SHP77 (cell line): ENCODE data around the gene ECM1.

Source experiments
- DNase-seq, 2 experiments: peaks; one replicate each; lab custom pipeline; 2025; lab: John Stamatoyannopoulos, UW

Gene ECM1

DNA sequence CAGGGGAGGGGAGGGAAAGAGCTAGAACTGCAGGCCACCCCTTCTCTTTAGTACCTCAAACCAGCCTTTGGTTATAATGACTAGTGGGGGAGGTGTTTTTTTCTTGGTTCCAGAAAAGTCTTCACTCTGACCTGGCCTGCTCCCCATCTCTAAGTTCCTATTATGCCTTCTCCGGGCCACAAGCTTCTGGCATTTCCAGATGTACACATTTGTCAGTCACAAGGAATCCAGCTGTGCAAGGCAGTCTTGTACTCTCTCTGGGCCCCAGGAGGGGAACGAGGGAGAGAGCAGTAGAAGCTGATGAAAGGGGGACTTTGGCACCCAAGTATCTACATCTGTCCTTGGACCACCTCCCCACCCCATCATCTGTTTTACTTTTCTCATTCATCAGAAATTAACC, 4.9 kb downstream of the ECM1 start:
- no peak for DNase-seq

DNA sequence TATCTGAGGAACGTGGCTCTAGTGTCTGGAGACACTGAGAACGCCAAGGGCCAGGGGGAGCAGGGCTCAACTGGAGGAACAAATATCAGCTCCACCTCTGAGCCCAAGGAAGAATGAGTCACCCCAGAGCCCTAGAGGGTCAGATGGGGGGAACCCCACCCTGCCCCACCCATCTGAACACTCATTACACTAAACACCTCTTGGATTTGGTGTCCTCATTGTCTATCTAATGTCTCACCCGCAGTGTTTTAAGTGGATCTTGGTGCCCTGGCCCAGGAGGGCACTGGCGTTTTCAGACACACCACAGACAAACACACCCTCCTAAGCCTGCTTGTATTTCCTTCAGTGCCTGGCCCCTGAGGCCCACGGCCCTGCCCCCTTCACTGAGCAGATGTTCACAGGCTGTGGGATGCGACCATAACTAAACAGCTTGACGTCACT, 5.5 kb downstream of the ECM1 start:
- DNase-seq = peak; percentile 60 to 63

DNA sequence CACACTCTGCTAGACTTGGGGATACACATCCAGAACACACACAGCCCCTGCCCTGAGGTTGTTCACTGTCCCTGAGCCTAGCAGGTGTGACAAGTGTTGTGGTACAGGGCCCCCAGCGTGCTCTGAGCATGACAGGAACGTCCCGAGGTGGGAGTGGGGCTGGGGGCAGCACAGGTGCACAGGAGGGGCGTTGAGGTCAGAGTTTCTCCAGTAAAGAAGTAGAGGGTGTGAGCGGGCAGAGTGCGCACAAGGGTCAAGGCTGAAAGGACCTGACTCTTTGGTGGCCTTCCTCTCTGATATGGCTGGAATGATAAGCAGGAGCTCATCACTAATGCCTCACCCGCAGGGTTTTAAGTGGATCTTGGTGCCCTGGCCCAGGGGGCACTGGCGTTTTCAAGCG, 6.4 kb downstream of the ECM1 start:
- DNase-seq = no peak

DNA sequence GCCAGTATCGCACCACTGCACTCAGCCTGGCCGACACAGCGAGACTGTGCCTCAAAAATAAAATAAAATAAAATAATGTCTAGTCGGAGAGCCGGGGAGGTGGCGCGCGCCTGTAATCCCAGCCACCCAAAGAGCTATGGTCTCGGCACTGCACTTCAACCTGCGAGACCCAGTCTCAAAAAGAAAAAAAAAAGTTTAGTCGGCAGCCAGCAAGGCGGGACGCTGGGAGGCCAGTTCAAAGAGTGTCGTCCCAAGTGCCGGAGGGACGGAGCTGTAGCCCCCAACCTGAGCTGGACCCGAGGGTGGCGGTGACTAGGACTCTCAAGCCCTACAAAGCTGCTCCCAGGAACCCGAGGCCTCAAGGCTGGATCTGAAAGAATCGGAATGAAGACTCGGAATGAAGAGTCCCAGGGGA, 7.0 kb downstream of the ECM1 start:
- DNase-seq = no peak

DNA sequence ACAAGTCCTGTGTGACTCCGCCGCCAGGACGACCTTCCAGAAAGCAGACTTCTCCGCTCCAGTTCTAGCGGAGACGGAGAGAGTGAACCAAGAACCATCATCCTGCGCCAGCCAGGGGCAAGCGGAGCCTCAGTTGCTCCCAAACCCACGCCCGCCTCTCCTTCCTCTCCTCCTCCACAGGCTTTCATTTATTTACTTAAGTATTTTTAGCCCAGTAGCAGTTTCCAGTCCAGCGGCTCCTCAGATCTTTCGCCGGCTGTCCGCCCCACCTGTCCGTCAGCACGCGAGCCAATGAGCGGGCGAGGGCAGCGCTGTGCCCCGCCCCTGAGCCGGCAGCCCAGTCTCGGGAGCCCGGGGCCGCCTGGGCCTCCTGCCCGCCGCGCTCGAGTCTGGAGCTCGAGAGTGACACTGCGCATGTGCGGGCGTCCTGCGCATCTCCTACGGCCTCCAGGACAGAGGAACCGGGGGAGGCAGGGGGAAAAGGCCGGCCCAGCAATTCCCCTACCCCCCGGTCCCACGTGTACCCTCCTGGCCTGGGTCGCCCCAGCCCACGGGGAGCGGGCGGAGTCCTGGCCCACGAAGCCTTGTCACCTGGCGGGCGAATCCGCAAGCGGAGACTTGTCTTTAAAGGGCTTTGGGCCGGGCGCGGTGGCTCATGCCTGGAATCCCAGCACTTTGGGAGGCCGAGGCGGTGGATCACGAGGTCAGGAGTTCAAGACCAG, 7.6 kb downstream of the ECM1 start, which contains the start of gene FALEC:
FALEC (plus strand) TSS at position 425 of the 722 bp plus-strand sequence.
- peak; percentile 99 to 100 for DNase-seq

DNA sequence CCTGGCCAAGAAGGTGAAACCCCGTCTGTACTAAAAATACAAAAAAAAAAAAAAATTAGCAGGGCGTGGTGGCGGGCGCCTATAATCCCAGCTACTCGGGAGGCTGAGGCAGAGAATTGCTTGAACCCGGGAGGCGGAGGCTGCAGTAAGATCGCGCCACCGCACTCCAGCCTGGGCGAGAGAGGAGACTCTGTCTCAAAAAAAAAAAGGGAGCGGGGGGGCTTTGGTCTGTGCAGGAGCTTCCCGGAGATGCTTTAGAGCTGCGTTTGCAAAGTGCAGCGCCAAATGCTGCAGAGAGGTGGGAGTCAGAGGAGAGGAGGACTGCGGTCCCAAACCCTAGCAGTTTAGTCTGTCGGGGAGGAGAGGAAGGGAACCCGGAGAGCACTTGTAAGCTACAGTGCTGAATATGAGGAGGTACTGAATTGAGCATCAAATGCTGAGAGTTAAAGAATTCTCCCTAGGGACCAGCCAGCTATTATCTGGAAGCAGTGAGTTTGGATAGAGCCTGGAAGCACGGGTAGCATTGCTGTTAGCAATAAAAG, 8.2 kb downstream of the ECM1 start:
- peak; percentile 51 to 65 for DNase-seq

DNA sequence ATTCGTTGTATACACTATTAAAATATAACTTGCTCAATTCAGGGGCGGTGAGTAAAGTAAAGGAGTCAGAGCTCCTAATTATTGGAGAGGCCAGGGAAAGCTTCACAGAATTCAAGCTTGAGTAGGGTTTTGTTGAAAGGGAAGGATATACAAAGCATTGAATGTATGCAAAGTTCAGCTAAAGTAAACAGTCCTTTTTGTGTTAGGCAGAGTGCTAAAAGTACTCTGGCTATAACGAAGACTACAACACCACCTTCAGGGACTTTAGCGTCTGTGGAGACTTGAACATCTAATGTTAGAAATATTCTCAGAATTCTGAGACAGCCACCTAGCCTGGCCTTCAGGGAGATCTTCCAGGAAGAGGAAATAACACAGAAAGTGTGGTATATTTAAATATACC, 8.7 kb downstream of the ECM1 start:
- DNase-seq = peak in 1 of 2 experiments; percentile 19

DNA sequence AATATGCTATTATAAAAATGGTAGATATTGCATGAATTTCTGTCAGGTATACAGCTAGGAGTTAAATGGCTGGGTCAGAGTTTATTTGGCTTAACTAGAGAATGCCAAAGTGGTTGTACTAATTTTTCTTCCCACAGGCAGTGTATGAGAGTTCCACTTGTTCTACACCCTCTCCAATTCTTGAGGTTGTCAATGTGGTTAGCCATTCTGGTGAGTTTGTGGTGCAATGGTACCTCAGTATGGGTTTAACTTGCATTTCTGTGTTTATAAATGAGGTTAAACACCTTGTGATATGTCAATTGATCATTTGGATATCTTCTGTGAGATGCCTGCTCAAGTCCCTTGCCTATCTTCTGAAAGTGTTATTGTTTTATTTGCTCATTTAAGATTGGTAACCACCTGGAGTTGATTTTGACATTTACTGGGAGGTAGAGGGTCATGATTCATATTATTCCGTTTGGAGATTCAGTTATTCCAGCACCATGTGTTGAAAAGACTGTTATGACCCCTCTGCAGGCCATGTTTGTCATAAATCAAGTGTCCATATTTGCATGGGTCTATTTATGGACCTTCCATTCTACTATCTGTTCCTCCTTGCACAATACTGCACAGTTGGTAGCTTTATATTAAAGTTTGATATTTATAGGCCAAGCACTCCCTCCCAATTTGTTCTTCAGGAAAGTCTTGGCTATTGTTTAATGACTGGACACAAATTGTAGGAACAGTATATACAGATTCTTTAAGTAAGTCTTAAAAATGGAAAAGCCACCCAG, 13.5 kb downstream of the ECM1 start:
- no peak for DNase-seq

DNA sequence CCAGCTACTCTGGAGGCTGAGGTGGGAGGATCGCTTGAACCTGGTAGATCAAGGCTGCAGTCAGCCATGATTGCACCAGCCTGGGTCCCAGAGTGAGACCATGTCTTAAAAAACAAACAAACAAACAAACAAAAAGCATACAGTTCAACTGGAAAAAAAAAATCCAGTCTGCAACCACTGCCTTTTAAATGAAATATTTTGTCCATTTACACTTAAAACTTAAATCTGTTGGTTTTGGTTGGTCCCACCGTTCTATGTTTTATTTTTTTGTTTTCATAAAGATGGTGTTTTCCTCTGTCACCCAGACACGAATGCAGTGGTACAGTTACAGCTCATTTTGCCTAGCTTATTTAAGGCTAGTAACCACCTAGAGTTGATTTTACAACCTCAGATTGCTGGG, 17.4 kb downstream of the ECM1 start:
- DNase-seq = no peak

DNA sequence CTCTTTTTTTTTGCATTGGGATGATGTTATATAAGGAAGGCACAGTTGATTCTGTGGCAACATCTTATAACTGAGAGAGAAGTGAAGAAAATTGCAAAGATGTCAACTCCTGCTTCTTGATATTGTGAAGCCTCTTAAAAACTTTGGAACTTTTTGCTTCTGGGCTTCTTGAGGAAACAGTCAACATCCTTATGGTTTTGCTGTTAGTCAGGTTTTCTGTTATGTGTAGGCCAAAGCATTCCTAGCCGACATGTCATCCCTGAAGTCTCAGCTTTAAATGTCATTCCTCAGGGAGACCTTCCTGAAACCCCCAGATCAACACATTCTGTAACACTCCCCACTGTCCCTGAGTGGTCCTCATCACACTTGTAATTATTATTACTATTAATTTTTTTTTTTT, 20.3 kb downstream of the ECM1 start:
- DNase-seq = no peak

DNA sequence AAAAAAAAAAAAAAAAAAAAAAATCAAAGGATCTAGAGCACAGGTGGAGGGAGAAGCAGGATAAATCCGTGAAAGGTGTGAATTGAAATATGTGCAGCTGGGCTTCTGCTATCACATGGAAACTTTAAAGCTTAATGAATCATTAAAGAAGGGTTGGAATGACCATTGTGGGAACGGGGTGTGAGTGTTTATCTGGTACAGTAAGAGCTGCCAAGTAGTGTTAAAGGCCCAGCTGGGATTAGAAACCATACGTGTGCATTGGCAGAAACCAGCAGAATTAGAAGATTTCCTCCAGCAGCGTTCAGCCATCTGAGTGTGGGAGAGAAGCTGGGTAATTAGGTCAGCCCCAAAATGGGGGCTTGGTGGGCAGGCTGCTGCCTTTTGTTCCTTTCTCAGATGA, 21.1 kb downstream of the ECM1 start:
- DNase-seq = no peak

DNA sequence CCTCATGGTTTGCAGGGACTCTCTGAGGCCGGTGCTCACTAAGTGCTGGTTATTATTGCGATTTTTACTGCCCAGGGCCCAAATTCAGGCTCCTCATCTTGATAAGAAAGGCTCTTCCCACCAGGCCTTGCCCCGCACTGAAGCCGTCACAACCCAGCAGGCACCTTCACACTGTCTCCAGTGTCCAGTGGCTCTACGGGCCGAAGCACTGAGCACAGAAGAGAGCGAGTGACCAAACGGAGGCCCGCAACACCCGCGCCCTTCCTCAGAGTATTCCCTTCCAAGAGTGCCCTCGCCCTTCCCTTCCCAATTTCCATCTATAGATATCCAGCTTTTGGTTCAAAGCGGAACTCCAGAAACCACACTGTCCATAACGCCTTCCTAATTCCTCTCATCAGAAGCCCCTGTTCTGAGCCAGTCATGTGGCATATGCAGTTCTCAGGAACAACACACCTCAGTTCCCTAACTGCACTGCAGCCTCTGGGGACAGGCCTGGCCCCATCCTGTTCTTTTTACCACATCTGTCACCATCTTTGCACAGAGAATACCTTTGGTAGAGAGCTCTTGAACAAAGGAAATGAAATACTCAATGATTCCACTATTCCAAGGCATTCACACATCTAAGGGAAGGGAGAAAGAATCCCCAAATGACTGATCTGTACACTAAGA, 22.7 kb downstream of the ECM1 start:
- no peak for DNase-seq

DNA sequence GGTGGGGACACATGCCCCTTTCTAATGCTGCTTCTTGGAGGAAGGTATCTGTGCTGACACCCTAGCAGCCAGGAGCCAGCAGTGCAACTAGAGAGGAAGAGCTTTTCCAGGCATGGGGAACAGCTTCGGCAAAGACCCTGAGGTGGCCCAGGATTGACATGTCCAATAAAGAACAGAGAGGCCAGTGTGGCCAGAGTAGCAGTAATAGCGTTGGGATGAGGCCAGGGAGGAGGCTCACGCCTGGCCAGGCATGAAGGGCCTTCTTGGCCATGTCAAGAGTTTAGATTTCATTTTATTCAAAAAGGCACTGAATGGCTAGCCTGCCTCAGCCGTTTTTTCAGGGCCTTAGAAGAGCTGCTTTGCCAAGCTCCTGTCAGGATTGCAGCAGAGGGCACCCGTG, 25.0 kb downstream of the ECM1 start:
- no peak for DNase-seq

DNA sequence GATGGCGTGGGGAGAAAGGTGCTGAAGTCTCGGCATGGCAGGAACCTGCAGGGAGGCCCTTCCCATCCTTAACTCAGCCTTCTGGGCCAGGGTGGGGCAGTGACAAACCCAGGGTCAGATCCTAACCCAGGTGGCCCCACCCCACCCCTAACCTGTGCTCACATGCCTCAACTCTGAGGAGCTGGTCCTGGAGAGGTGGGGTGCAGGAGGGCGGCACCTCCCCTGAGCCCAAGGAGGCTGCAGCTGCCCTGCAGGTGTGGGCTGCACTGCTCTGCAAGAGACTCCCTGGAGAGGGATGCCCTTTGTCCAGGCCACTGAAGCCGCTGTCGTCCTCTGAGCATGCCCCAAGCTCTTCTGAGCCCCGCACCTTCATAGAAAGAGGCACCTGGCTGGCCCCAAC, 26.1 kb downstream of the ECM1 start:
- DNase-seq = no peak

DNA sequence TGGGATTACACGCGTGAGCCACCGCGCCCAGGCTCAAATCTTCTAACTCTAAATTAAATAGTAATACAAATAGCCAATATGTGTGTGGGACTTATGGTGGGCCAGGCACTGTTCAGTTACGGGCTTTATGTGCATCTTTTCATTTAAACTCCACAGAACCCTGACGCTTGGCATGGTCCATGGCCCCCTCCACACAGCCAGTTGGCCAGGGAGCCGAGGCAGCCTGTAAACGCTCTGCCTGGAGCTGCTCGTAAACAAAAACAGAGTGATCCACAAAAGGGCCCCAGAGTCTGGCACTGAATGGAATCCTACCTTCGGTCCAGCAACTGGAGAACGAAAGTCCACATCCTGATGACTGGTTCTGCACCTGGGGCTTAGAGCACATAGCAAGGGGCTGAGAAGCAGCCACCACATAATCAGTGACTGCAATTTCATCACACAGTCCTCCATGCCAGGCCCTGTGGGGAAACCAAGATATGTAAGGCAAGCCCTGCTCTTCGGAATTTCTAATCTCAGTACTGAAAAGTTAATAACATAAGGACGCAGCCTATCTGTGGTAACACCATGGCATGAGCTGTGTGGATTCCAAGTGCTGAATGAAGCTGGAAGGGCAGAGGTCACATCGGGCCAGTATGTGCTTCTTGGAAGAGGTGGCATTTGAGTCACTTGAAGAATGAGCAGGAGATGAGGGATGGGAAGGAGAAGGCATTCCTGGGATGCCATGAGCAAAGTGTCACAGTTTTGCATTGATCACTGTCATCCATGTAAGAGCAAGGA, 27.8 kb downstream of the ECM1 start:
- DNase-seq = no peak

DNA sequence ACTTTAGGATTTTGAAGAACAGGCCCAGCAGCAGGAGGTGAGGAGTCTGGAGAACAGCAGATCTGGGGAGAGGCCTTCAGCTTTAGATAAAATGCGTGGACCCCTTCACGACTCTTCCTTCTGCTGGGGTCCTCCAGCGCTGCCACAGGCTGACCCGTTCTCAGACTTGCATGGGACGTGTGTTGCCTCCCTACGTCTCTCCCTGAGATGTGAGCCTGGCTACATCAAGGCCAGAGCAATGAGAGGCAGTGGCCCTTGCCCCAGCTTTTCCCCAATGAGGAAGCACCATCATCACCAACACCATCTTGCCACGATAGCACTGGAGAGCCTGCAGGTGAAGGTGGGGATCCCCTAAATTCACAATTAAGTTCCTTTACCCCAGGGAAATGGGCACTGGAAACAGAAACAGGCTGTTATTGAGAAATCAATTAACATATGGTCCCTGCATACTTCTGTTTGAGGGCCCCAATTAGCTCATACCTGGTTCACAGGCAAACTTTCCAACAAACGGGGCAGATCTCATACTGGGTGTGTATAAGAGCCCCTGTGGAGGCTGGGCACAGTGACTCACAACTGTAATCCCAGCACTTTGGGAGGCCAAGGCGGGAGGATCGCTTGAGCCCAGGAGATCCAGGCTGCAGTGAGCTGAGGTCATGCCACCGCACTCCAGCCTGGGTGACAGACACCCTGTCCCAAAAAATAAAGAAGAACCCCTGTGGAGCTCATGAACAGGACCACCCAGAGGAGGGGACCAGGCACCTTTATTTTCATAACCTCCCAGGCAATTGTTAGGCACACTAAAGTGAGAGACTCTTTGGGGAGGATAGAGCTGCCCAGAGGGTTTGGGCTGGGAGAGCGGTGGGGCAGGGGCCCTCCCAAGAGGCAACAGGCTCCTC, 29.2 kb downstream of the ECM1 start:
- DNase-seq = no peak

DNA sequence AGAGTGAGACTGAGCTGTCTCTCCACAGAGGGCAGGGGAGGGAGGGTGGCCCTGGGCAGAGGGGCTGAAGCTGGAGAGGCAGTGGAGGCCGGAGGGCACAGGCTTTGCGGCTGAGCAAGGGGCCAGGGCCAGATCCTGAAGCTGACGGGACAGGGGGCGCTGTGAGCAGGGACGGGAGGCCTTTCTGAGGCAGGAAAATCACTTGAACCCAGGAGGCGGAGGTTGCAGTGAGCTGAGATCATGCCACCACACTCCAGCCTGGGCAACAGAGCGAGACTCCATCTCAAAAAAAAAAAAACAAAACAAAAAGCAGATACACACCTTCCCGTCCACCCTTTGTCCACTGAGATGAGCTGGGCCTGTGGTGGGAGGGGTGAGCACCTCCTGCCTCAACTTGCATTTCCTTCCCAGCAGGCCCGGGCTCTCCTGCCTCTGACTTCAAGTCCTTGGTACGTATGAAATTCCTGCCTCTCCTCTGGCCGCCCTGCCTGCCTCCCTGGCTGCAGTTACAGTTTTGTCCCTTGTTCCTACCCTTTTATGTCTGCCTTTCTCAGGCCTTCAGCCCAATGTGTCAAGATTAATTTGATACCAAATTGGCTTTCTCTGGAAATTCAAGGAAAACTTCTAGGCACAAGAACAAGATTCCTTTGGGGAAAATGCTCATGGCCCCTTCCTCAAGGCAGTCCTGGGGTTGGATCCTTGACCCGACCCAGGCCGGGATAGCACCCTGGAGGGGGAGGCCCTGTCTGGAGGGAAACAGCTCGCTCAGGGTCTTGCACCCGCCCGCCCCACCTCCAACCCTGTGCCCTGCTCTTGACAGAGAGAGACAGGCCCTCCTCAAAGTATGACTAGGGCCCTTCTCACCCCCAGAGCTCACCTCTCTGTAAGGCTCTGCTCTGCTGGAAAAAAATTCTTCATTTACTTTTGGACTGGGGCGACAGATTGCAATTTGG, 30.1 kb downstream of the ECM1 start:
- no peak for DNase-seq

DNA sequence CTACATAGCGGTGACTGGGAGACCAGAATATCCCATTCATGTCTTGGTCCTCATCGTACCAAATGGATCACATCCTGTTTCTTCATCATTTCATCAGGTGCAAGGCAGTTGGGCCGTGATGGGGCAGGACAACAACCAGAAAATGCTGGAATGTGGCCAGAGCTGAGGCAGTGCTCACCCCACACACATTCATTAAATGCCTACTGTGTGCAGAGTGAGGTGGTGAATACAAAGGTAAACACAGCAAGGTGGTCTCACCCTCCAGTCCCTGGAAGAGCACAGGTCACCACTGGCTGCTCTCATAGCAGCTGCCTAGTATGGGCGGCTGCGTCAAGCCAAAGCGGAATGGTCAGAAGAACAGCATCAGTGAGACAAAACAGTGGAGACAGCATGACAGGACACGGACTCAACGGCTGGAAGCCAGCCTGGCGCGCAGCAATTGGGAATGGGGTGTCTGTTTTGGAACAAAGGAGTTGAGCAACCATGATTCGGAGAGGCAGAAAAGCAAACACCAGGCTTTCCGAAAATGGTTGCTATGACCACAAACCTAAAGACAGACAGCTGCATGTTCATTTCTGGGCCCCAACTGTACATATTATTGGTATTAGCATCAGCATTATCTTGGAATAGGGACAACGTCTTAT, 35.7 kb downstream of the ECM1 start:
- DNase-seq = peak; percentile 94 to 96

DNA sequence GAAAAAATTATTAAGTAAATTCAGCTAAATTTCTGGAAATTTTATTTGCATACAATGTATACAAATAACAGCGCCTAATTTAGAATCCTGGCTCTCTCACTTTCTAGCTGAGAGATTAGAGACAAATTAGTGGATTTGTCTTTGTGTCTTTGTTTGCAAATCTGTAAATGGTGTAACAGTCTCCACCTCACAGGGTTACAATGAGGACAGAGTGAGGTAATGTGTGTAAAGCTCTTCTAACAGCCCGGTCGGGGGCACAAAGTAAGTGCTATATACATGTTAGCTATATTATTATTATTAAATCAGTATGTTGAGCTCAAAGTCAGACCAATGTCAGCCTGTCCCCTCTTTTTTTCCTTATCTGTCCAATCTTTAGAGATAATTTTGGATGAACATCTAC, 36.3 kb downstream of the ECM1 start:
- DNase-seq = peak; percentile 31 to 62
